ENCODE data around the gene C17orf100.
A peak's percentile ranks its signal among the peaks of the same experiment; 100 is the strongest.

Gene C17orf100

DNA sequence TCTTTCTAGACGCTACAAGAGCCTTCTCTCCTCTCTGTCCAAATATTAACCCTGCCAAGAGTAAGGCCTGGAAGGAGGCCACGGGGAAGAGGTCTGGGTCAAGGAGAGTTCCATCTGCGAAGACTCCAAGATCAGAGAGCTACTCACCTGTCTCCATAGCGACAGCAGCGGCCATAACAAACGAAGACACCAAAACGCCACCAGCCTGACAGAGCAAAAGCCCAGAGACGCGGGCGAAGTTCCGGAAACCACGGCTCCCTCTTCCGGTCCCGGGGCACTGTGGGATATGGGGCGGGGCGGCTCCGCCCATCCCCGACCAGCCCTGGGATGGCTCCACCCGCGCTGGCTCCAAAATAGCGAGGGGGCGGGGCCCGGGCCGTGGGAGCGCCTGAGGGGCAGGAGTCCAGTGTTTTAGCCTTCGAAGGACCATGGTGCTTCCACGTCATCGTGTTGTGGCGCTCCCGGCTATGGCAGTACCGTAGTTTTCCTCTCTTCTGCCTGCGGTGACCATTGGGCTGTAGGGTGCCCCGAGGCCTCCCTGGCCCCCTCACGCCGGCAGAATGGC is at the start of gene C17orf100, which contains the start of gene MED31:
Gene C17orf100 (plus strand): TSS at position 409 of the 565 bp plus-strand sequence. CDS start 152 bp downstream, at position 561.
Gene MED31 (minus strand): TSS at position 252 of the 565 bp plus-strand sequence. CDS start 77 bp downstream, at position 175.
- DNase-seq (ENCODE audit: low read depth): peak; percentile 89

GRCh38 chr17:6602141-6602540 is 49.4 kb upstream of the C17orf100 start:
- DNase-seq (ENCODE audit: low read depth): peak; percentile 54

DNA sequence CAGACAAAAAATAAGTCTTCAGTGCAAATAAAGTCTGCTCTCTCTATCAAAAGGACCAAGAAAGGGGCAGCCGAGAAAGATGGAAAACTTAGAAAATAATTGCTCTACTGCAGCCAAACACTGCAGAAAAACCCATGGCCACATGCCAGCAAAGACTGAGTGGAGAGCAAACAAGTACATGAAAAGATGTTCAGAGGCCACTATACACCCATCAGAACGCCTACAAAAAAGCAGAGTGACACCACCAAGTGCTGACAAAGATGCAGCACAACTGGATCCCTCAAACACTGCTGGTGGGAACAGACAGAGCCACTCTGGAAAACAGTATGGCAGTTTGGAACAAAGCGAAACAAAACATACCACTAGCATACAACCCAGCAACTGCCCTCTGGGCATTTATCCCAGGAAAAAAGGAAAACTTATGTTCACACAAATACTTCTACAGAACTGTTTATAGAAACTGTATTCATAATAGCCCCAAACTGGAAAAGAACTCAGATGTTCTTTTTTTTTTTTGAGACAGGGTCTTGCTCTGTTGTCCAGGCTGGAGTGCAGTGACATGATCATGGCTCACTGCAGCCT is 47.7 kb upstream of the C17orf100 start:
- peak; percentile 22 for DNase-seq (ENCODE audit: low read depth)

DNA sequence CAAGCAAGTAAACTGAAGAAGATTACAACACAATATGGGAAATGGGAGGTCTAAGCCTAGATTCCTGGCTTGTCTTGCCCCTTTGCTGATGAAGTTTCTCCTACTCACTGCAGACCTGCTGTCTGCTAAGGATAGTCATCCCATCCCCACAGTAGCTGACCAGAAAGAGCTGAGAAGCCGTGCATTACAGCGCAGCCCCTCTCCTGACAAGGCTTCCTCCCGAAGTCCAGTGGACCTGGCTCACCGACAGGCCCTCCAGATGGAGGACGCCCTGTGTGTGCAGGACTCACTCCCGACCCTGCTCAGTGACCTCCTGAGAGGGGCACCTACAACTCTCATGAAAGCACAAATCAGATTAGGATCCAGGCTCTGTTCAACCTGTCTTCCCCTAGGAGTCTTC is 46.4 kb upstream of the C17orf100 start:
- DNase-seq (ENCODE audit: low read depth): no peak

GRCh38 chr17:6608321-6608720 is 43.2 kb upstream of the C17orf100 start:
- no peak for DNase-seq (ENCODE audit: low read depth)

GRCh38 chr17:6610011-6610410 is 41.6 kb upstream of the C17orf100 start:
- DNase-seq (ENCODE audit: low read depth): no peak

DNA sequence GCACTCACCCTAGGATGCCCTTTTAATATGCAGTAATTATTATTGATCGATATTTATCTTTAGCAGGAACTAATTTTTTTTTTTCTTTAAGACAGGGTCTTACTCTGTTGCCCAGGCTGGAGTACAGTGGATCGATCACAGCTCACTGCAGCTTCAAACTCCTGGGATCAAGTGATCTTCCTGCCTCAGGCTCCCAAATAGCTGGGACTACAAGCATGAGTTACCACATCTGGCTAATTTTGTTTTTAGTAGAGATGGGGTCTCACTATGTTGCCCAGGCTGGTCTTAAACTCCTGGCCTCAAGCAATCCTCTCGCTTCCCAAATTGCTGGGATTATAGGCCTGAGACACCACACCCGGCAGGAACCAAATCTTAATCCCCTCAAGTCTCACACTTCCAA is 40.3 kb upstream of the C17orf100 start:
- DNase-seq (ENCODE audit: low read depth): no peak

DNA sequence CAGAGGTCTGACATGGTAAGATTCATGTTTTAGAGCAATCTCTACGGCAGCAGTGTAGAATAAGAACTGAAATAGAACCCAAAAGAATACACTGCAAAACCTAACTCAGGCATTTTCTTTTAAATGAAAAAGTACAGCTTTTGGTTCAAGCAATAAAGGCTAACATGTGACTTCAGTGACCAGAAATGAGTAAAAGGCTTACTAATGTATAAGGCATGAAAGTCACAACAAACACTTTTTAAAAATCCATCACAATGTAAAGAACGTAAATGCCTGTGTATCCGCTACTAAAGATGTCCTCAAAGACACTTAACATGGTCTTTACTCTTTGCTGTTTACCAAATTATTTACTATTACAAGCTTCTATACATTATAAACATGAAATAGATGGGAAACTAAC is 27.6 kb upstream of the C17orf100 start:
- no peak for DNase-seq (ENCODE audit: low read depth)

DNA sequence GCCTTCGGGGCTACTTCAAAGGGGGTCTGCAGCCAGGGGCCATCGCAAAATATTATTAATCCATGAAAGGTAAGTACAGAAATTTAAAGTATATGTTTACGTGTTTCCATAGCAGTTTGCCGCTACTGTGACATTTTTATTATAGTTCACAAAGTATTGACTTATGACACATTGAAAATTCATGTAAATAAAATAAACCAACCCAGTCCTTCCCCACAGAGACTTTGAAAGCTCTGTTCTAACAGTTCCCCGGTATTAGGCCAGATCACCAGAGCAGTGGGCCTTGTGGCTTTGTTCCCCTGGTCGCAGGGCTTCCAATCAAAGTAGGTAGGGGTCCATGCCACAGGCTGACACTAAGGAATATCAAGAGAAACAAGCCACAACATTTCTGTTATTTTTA is 24.9 kb upstream of the C17orf100 start:
- no peak for DNase-seq (ENCODE audit: low read depth)

GRCh38 chr17:6627019-6627418 is 24.5 kb upstream of the C17orf100 start:
- no peak for DNase-seq (ENCODE audit: low read depth)

DNA sequence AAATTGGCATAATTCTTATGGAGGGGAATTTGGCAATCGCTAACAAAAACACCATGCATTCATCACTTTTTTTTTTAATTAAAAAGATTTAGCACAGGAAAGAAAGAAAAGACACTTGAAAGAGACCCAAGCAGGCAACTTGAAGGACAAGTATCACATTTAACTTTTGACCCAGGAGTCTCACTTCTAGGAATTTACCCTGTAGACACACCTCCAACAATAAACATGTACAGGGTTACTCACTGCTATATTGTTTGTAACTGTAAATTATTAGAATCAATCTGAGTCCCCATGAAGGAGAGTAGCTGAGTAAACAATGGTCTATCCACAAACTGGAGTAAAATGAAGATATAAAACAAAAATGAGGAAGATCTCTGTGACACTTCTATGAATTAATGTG is 21.2 kb upstream of the C17orf100 start:
- DNase-seq (ENCODE audit: low read depth): no peak

DNA sequence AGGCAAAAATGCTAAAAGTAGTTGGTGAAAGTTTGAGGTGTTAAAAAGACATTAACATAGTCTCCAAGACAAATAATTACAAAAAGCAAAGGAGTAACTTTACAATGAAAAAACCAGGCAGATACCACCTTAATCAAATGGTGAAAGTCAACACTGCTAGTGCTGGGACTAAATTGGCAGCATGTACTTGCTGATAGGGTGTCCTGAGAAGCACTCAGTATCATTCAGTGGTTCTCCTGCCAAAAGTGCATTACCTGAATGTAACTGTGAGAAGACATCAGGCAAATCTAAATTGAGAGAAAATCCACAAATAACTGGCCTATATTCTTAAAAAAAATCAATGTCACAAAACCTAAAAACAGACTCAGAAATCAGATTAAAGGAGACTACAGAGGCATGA is 19.0 kb upstream of the C17orf100 start:
- DNase-seq (ENCODE audit: low read depth): no peak

GRCh38 chr17:6633263-6633662 is 18.3 kb upstream of the C17orf100 start:
- DNase-seq (ENCODE audit: low read depth): no peak

- DNase-seq (ENCODE audit: low read depth): no peak
These were observed 15.5 kb upstream of the C17orf100 start for GRCh38 chr17:6636105-6636504.

GRCh38 chr17:6636616-6637457 is 14.7 kb upstream of the C17orf100 start:
- DNase-seq (ENCODE audit: low read depth): no peak

DNA sequence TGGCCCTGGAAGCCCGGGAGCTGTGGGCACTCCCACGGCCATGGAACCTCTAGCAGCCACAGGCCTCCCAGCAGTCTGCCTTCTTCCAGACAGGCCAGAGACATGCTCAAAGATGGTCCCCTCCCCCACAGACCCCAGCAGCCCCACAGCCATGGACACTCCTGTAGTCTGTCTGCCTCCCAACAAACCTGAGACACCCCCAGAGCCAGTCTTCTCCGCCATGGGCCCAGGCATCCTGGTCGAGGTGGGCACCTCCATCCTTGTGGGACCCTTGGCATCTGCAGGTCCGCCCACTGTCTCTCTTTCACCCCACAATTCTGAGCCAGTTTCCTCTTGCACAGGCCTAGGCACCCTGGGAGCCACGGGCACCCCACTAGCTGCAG is 14.1 kb upstream of the C17orf100 start:
- DNase-seq (ENCODE audit: low read depth): no peak

- no peak for DNase-seq (ENCODE audit: low read depth)
These were observed 13.3 kb upstream of the C17orf100 start for GRCh38 chr17:6638046-6638908.

DNA sequence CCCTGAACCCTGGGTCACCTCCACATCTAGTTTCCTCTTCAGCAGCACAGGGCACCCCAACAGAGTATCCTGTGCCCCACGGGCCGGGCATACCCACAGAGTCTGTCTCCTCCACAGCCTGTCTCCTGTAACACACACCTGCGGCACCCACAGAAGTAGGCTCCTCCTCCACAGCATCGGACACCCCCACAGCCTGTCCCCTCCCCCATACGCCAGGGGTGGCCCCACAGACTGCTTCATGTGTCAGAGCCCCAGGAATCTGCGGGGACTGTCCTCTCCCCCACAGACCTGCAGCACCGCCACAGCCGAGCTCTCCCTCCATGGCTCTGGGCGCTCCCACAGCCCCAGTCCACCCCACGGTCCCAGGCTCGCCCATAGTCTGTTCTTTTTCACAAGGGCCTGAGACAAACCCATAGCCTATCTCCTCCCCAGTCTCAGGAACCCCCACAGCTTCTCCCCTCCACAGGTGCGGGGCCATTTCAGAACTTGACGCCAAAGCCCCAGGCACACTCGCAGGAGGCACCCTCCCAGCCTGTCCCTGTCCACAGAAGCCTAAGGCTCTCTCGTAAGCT is 12.5 kb upstream of the C17orf100 start:
- no peak for DNase-seq (ENCODE audit: low read depth)

DNA sequence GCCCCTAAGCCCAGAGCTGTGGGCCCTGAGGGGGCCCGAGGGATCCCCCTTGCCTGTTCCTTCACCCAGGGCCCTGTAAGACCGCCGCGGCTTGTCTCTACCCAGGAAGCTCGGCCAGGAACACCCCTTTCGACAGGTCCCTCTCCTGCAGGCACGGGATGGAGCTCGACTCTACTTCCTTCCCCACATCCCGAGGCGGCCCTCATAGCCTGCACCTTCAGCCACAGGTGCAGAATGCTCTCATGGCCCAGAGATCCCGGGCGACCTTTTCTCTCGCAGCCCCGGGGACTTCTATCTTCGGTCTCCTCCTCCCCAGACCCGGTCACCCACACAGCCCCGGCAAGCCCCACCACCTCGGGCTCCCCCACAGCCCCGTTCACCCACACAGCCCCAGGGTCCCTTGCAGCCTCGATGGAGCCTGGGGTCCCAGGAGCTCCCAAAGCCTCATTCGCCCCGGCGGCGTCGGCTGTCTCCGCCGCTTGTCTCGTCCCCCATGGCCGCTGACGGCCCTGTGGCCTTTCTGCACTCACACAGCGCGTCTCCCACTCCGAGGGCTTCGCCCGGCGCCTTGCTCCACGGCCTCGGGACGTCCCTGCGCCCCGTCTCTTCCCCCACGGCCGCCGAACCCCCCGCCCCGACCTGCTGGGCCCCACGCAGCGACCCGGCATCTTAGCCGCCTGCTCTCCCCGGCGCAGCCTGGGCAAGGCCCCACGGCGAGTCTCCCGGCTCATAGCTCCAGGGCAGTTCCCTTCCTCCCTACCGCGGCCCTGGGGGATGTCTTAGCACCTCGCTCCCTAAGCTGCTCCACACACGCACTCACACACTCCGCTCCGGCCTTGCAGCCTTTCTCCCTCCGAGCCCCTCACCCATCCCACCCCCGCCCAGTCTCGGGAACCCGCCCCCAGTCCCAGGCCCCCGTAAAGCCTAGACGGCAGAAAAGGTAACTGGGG is 11.7 kb upstream of the C17orf100 start:
- peak; percentile 43 for DNase-seq (ENCODE audit: low read depth)

- peak; percentile 89 for DNase-seq (ENCODE audit: low read depth)
These were observed 10.9 kb upstream of the C17orf100 start, which contains the start of the genes KIAA0753 and TXNDC17 for GRCh38 chr17:6640536-6641246. TSS of gene KIAA0753 (minus strand) at chr17:6640711. CDS start at chr17:6635103, 5,608 bp downstream. TSS of gene TXNDC17 (plus strand) at chr17:6641060. CDS start at chr17:6641083, 23 bp downstream.

Data from fibroblast of gingiva (primary cell).